Testis (tissue), 3 donors: Measurements from ENCODE around the gene ARID1B. TPM values are rescaled to one million over a fixed set of nuclear protein-coding genes. Genes with fewer than 3 reads are reported as not detected.

ENCODE experiments used
- DNase-seq: peaks from one replicate; pipeline ENCODE4 v3.0.0-alpha.2; 2019
- H3K27ac ChIP-seq, 2 donors: fragments of 200-600 bp; sonication (generic); one replicate each; pipeline ENCODE4 v1.5.1; 2019
- H3K27me3 ChIP-seq: fragments of 200-600 bp; sonication (generic); one replicate; pipeline ENCODE4 v1.5.1; 2019
- H3K36me3 ChIP-seq: fragments of 200-600 bp; sonication (generic); one replicate; pipeline ENCODE4 v1.5.1; 2017; ENCODE audit warnings: low read depth; ENCODE audit errors: missing control alignments
- H3K4me1 ChIP-seq: fragments of 200-600 bp; sonication (generic); one replicate; pipeline ENCODE4 v1.5.1; 2019
- H3K4me3 ChIP-seq, 2 donors: fragments of 200-600 bp; sonication (generic); one replicate each; pipeline ENCODE4 v1.5.1; 2017 to 2019
- H3K9me3 ChIP-seq: fragments of 200-600 bp; sonication (generic); one replicate; pipeline ENCODE4 v1.5.1; 2017
- POLR2A ChIP-seq: fragments of 450-650 bp; IDR thresholded peaks from one replicate; pipeline ENCODE4 v1.6.1; 2017; ENCODE audit warnings: antibody characterized with exemption, mild to moderate bottlenecking, moderate library complexity
- WGBS, 2 donors: methylation state at CpG; one replicate each; pipeline ENCODE4 v1.1.5; 2018; 5-methylcytosine and 5-hydroxymethylcytosine counted together
- intact Hi-C: fragments of 100-400 bp; cut with DNase I; formaldehyde crosslinking; loops from one replicate; pipeline ENCODE4 v1.15.1; 2023; ENCODE audit warnings: low total_unique reads
- polyA plus RNA-seq: library from polyadenylated mRNA; stranded (reverse); fragments of 350-450 nt; fragmentation: Illumina TruSeq; extraction: RNeasy Lipid Tissue Mini Kit (QIAGEN cat#74804); gene quantifications from one replicate; pipeline ENCODE4 v1.2.3, GENCODE V29; 2014; ENCODE audit warnings: low read depth, low replicate concordance; ENCODE audit not compliant: insufficient read depth
- total RNA-seq, 2 donors: library from RNA; depleted of rRNA; stranded (reverse); fragments of >200 nt; gene quantifications; one replicate each; pipeline ENCODE4 v1.2.3, GENCODE V29; 2016
- TF ChIP-seq, protein P1 (sequence below), 3 experiments: fragments of 450-650 bp in 2 of 3; fragments of 200-600 bp in 1 of 3; sonication (generic) in 1 of 3; IDR thresholded peaks; one replicate each; pipeline ENCODE4 v1.5.1; 2016 to 2019; ENCODE audit warnings: antibody characterized with exemption in 3 of 3, mild to moderate bottlenecking in 2 of 3, moderate library complexity in 1 of 3

ARID1B gene
- total and polyA plus RNA-seq, 3 donors from 2014 or later: 26.2 to 126 (median 103) TPM

DNA sequence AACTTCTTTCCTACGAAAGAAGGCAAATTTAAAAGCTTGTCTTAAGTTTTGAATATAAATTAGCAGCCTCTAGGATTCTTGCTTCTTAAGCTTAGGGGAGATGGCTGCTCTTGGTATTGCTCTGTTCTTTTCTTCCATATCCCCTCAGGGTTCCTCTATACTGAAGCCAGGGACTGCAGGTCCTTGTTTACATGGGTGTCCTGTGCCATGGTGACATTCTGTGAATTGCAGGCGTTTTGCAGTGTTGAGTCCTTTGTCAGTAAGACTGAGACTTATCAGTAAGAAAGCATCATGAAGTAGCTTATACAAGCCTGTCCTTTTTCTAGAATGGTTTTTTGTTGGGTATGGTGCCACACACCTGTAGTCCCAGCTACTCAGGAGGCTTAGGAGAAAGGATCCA, 147.8 kb downstream of the ARID1B start:
- no peaks in the 10 kb centered on the region for H3K36me3 ChIP-seq

DNA sequence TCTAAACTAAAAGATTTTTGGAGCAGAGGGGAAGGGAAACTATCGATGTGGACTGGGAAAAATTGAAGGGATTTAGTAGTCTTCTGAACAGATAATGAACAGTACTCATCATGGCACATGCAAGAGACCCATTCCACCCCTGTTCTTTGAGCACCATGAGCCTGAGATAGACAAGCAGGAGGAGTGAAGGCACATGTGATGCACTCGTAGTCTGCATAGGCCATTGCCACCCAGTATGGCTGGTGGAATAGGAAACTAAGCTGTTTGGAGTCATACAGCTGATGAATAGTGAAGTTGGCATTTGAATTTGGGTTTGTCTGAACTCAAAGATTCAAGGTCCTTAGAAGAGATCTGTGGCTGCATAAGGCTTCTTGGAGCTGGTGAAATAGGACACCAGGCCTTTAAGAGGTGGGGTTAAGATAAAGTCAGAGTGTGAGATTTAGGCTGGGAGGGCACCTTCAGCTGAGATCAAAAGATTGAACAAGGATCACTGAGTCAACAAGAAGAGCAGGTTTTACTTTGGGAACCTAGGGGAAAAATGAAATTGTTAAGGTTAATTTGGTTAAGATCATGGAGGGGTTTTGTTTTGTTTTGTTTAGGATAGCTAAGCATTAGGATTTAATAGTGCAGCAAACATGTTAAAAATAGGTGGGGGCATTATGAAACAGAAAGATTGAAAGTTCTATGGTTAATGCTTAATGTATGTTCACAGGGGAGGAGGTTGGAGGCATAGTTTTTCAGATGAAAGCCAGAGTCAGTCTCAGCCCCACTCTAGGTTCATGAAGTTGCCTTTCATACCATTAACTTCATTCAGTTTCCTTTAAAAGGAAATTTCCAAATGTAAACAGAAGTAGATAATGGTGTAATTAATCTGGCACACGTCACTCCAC, 148.8 kb downstream of the ARID1B start:
- DNase-seq: no peak
- no peaks in the 10 kb centered on the region for H3K9me3 ChIP-seq
- no peaks in the 10 kb centered on the region for H3K27me3 ChIP-seq
- intact Hi-C loops: no loop called here
- no peaks in the 10 kb centered on the region for H3K36me3 ChIP-seq
- no peak overlapping the region for H3K27ac ChIP-seq
- no peak overlapping the region for H3K4me3 ChIP-seq
- 78 to 81% methylated on average over 3 of the region's 3 CpGs for WGBS, 2 donors
- TF ChIP-seq, protein P1, sequence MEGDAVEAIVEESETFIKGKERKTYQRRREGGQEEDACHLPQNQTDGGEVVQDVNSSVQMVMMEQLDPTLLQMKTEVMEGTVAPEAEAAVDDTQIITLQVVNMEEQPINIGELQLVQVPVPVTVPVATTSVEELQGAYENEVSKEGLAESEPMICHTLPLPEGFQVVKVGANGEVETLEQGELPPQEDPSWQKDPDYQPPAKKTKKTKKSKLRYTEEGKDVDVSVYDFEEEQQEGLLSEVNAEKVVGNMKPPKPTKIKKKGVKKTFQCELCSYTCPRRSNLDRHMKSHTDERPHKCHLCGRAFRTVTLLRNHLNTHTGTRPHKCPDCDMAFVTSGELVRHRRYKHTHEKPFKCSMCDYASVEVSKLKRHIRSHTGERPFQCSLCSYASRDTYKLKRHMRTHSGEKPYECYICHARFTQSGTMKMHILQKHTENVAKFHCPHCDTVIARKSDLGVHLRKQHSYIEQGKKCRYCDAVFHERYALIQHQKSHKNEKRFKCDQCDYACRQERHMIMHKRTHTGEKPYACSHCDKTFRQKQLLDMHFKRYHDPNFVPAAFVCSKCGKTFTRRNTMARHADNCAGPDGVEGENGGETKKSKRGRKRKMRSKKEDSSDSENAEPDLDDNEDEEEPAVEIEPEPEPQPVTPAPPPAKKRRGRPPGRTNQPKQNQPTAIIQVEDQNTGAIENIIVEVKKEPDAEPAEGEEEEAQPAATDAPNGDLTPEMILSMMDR (IDR thresholded peaks at IDR 0.05): no peak
- no peak for TF ChIP-seq POLR2A
- H3K4me1 ChIP-seq: no peaks in the 10 kb centered on the region

More for the DNA sequence above, 147.8 kb downstream of the ARID1B start:
- no peak overlapping the region for H3K4me3 ChIP-seq
- no peak overlapping the region for H3K27ac ChIP-seq
- no peaks in the 10 kb centered on the region for H3K27me3 ChIP-seq
- WGBS, 2 donors: 93 to 97% methylated on average over 2 of the region's 2 CpGs
- H3K9me3 ChIP-seq: no peaks in the 10 kb centered on the region
- no peaks in the 10 kb centered on the region for H3K4me1 ChIP-seq
- intact Hi-C loops: no loop called here
- no peak for DNase-seq
- no peak for TF ChIP-seq POLR2A
- TF ChIP-seq, protein P1 (IDR thresholded peaks at IDR 0.05): no peak

DNA sequence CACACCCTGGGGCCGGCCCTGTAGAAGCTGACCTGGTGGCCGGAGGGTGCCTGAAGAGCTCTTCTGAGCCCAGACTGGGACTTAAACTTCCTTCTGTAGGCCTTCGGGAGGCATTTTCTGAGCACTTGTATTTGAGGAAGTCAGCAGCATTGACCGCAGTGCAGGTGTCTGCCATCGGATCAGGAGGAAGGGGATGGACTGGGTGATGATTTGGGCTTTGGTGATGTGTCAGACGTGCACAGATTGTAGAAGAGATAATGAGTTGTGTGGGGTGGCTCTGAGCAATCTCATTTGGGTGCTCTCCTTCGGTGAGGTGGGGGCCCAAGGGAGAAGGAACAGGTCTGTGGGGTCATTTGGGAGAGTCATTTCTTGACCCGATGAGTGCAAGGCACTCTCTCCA, 150.9 kb downstream of the ARID1B start:
- Histone ChIP-seq H3K36me3 (no peaks in the 10 kb centered on the region), H3K27me3 (no peaks in the 10 kb centered on the region), H3K9me3 (no peaks in the 10 kb centered on the region), H3K27ac (no peak overlapping the region), H3K4me1 (peaks cover under 1% of the 10 kb centered on the region), H3K4me3 (no peak overlapping the region)
- DNase-seq: no peak
- intact Hi-C loops: no loop called here
- TF ChIP-seq, protein P1 (IDR thresholded peaks at IDR 0.05): no peak
- TF ChIP-seq POLR2A: no peak
- WGBS, 2 donors: 91 to 92% methylated on average over 6 to 8 of the region's 8 CpGs

DNA sequence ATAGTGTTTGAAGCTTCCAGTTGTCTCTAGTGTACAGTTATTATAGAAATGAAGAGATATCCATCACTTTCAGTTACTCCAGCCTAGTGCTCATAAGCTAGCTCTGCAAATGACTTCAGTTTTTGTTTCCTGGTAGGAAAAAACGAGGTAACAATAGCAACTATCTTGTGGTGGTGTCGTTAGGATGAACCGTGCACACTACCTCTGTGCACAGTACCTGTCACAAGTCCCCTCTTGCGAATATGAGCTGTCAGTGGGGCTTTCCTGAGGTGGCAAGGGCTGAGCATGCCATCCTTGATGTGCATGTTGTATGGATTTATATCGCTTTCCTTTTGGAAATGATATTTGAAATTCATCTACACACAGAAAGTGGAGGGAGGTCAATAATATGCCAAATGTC, 151.8 kb downstream of the ARID1B start:
- no peaks in the 10 kb centered on the region for H3K9me3 ChIP-seq
- no peak for DNase-seq
- H3K27ac ChIP-seq: no peak overlapping the region
- TF ChIP-seq, protein P1 (IDR thresholded peaks at IDR 0.05): no peak
- TF ChIP-seq POLR2A: no peak
- intact Hi-C loops: no loop called here
- no peaks in the 10 kb centered on the region for H3K27me3 ChIP-seq
- 85 to 97% methylated on average over 5 of the region's 5 CpGs for WGBS, 2 donors
- H3K4me1 ChIP-seq: peaks cover 7% of the 10 kb centered on the region
- H3K4me3 ChIP-seq: no peak overlapping the region
- no peaks in the 10 kb centered on the region for H3K36me3 ChIP-seq

DNA sequence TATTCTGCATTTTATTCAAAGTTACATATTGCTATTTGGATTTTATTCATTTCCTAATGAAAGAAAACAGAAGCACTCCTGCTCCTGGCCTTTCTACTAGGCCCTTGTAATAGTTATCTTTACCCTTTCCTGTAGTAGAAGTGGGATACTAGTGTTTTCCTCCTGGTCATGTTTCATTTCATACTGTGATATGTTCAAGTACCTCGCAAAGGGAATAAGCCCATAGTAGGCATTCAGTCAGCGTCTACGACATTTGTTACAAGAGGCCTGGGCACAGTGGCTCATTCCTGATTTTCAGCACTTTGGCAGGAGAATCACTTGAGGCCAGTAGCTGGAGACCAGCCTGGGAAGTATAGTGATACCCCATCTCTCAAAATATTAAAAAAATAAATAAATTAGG, 154.1 kb downstream of the ARID1B start:
- H3K4me3 ChIP-seq: no peak overlapping the region
- H3K27ac ChIP-seq: no peak overlapping the region
- no peak for DNase-seq
- H3K36me3 ChIP-seq: no peaks in the 10 kb centered on the region
- WGBS, 2 donors: 97 to 98% methylated on average over 3 of the region's 3 CpGs
- peaks cover 7% of the 10 kb centered on the region for H3K4me1 ChIP-seq
- no peaks in the 10 kb centered on the region for H3K9me3 ChIP-seq
- H3K27me3 ChIP-seq: no peaks in the 10 kb centered on the region
- intact Hi-C loops: no loop called here
- no peak for TF ChIP-seq POLR2A
- TF ChIP-seq, protein P1 (IDR thresholded peaks at IDR 0.05): no peak
